ENCODE data around the gene IYD.
A peak's percentile ranks its signal among the peaks of the same experiment; 100 is the strongest.

Gene IYD, protein sequence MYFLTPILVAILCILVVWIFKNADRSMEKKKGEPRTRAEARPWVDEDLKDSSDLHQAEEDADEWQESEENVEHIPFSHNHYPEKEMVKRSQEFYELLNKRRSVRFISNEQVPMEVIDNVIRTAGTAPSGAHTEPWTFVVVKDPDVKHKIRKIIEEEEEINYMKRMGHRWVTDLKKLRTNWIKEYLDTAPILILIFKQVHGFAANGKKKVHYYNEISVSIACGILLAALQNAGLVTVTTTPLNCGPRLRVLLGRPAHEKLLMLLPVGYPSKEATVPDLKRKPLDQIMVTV

DNA sequence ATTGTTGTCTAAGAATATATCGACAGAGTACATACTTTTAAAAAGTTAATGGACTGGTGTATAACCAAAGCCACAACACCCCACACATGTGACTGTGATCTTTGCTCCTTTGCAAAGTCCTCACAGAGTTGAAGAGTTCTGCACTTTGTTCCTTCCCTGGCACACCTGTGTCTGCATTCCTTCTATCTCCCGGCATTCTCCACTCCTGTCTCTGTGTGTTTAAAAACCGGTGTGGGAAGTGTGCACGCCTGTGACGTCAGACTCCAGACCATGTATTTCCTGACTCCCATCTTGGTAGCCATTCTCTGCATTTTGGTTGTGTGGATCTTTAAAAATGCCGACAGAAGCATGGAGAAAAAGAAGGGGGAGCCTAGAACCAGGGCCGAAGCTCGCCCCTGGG is at the start of gene IYD:
IYD (plus strand) TSS at position 251 of the 400 bp plus-strand sequence; CDS start at position 271, 20 bp downstream.
- no peak for TF ChIP-seq CTCF (IDR thresholded peaks at IDR 0.05)

- no peak for TF ChIP-seq CTCF (IDR thresholded peaks at IDR 0.05)
Observed at GRCh38 chr6:150319924-150320323, 48.9 kb upstream of the IYD start.

DNA sequence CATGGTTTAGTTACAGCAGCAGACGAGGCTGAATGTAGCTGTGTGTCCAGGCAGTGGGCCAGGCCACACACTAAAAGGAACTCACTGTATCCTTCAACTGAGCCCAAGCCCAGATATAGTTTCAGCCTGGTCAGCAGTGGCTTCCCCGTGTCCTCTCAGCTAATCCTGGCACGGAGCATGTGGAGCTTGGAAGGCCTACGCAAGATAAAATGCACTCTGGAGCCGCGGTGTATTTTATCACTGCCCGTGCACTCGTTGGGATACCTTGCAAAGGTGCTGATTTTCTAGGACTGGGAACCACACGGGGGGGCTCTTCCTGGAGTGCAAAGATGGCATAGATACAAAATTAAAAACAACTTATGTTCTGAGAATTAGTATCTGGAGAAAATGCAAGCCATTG is 48.4 kb upstream of the IYD start:
- peak; percentile 17; the same call in 1 of the 2 replicates for TF ChIP-seq CTCF (IDR thresholded peaks at IDR 0.05)

GRCh38 chr6:150322466-150322871 is 46.3 kb upstream of the IYD start:
- TF ChIP-seq CTCF (IDR thresholded peaks at IDR 0.05): no peak

GRCh38 chr6:150323205-150323604 is 45.6 kb upstream of the IYD start:
- TF ChIP-seq CTCF (IDR thresholded peaks at IDR 0.05): no peak

DNA sequence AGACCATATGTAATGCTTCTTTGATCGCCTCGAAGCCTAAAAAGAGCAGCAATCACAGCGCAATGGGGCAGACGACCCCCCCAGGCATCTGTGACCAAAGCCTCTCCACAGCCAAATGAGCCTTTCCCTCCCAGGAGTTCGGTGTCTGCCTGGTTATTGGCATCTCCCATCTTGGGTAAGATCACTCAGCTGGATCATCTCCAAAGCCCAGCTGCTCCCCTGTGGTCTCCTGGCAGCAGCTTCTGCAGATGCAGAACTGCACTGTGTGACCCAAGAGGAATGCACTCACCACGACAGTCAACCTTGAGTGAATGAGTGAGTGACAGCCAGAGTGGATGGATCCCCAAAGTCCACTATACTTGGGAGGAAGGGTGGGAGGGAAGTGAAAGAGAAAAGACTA is 44.8 kb upstream of the IYD start:
- TF ChIP-seq CTCF (IDR thresholded peaks at IDR 0.05): no peak

- no peak for TF ChIP-seq CTCF (IDR thresholded peaks at IDR 0.05)
Observed at GRCh38 chr6:150325066-150325772, 43.6 kb upstream of the IYD start.

Data from LNCAP (cell line).